Fibroblast of gingiva (primary cell): Measurements from ENCODE around the gene ADORA3.
"Not testable (repeated sequence)": the region's sequence is repeated elsewhere in the genome, so short reads cannot be mapped to it uniquely, and the experiment has no call there.

Source experiments
- DNase-seq: peaks from one replicate; pipeline ENCODE4 v3.0.0-alpha.2; 2011; ENCODE audit warnings: low read depth

Gene ADORA3

DNA sequence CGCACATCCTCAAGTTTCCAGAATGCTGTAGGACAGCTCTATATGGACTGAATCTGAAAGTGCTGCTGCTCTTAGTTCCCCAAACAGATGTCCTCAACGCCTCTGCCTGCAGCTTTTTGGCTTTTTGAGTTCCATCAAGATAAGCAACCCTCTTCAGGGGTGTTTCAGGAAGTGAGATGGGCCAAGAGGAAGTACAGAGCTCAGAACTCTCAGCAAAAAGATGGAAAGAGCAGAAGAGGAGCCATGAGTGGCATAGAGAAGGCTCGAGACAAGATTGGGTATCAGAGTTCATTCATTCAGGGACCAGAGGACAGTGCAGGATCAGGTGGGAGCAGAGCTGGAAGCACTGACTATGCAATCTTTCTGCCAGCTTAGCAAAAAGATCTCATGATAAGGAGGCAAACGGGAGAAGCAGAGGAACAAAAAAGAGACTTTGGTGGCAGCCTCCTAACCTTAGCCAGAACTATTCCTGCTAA lies at the start of gene ADORA3, which contains the start of gene TMIGD3:
TSS of gene ADORA3 (minus strand) at position 49 of the 476 bp plus-strand sequence. CDS start 279 bp downstream, outside the sequence.
TSS of gene TMIGD3 (minus strand) at position 49 of the 476 bp plus-strand sequence. CDS start 279 bp downstream, outside the sequence.
- DNase-seq, result no peak

- DNase-seq, result peak; percentile 14
Observed at GRCh38 chr1:111553196-111553595, 49.8 kb upstream of the ADORA3 start.

GRCh38 chr1:111552587-111552986 lies 49.2 kb upstream of the ADORA3 start:
- no peak for DNase-seq

GRCh38 chr1:111551623-111552411 lies 48.4 kb upstream of the ADORA3 start:
- DNase-seq, result no peak

- not testable (repeated sequence) for DNase-seq
Observed at GRCh38 chr1:111547786-111548185, 44.4 kb upstream of the ADORA3 start.

GRCh38 chr1:111542187-111542586 lies 38.8 kb upstream of the ADORA3 start:
- no peak for DNase-seq

DNA sequence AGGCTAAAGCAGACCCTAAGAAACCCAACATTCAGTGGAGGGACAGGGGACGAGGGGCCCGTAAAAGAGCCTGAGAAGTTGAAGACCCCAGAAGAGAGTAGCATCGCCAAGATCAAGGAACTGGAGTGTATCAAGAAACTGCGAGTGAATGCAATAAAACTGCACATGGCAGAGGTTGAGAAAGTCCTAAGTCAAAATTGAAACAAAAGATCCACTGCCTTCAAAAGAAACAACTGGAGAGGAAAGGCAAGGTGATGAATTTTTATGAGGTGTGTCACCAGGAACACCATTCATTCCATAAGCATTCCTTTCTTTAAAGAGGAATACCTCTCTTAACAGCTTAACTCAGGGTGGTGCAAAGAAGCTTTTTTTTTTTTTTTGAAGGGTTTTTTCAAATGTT lies 38.3 kb upstream of the ADORA3 start:
- DNase-seq, result no peak

GRCh38 chr1:111540928-111541327 lies 37.5 kb upstream of the ADORA3 start:
- DNase-seq, result no peak

- DNase-seq, result peak; percentile 68
Observed at GRCh38 chr1:111538343-111539025, 35.1 kb upstream of the ADORA3 start.

DNA sequence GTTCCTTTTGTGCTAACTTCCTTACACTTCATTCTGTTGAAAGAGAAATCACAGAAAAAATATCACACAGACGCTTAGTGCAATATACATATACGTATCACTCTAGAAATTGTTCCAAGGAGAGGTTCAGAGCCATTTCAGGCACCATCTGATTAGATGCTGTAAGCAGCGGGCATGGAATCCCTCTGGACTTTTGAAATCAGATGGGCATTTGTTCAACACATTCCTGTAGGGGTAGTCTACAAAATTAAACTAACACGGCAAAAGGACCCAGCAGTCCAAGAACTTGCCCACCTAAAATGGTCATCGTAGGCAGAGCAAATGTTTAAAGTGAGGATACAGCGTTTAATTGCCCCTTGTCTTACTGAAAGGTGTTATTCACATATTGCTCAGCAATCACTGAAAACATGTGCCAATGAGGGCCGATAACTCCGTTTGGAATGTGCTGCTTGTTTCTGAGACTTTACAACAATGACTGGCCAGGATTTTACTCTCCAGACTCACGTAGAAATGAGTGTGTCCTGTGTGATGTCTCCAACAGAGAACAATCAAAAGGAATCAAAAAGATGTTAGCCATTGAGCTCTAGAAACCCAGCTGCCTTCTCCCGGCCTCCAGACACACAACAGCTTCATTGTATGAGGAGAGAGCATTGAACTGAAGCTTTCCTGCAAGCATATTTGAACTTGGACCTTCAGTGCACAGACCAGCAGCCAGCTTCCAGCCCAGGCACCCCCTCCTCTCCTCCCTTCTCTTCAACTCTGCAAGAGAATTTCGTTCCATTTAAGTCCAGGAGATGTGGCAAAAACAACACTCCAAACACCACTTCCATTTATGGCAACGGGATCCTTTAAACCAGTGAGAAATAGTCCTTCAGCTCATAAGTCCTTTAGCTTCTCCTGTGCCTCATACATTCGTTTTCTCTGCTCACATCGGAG lies 32.1 kb upstream of the ADORA3 start:
- DNase-seq, result no peak

DNA sequence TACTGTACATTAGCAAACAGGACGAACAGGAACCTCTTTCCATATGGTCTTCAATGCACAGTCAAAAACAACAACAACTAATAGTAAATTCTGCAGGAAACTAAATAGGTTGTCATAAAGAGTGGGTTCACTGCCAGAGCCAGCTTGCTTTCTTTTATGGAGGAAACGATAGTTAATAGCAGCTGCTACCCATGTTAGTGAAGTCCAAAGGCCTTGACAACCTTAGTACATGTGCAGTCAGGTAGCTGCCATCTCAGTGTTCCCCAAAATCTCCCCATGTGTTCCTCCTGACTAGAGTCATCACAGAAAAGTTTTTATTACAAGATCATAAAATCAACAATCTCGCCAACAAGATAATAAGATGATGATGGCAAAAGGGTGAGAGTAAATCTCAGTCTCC lies 16.6 kb upstream of the ADORA3 start:
- DNase-seq, result no peak

GRCh38 chr1:111517469-111518225 lies 14.2 kb upstream of the ADORA3 start:
- no peak for DNase-seq

GRCh38 chr1:111516005-111516535 lies 12.6 kb upstream of the ADORA3 start:
- no peak for DNase-seq

DNA sequence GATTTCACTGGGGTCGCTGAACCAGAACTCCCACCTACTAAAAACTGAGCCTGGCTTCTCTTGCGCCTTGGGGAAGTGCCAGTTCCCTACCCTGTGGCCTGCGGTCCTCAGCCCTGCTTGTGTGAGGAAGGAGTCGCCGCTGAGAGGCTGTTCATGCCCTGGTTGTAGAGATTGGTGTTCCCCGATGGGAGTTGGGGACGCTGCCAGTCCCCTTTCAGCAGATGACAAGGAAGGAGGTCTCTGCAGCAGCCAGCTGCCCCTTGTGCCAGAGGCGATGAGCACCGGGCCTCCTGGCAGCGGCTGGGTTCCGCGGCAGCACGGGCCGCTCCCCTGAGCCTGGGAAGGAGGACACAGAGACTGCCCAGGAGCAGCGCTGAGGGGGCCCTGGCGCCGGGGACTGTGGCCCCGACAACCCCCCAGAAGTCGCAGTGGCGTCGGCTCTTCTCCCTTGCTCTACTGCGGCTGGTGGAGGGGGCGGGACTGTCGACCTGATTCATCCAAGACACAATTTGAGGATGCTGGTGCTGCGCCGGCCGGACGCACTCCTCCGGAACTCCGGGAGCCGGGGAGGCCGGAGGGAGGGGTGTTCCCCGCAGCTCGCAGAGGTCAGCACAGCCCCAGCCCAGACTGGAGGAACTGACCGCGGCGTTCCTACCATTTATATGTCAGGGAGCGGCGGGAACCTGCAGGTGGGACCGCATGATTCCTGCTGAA lies 12.0 kb upstream of the ADORA3 start:
- DNase-seq, result peak; percentile 14

- peak; percentile 15 for DNase-seq
Observed at GRCh38 chr1:111513410-111514020, 10.1 kb upstream of the ADORA3 start.

- no peak for DNase-seq
Observed at GRCh38 chr1:111512931-111513330, 9.5 kb upstream of the ADORA3 start.

DNA sequence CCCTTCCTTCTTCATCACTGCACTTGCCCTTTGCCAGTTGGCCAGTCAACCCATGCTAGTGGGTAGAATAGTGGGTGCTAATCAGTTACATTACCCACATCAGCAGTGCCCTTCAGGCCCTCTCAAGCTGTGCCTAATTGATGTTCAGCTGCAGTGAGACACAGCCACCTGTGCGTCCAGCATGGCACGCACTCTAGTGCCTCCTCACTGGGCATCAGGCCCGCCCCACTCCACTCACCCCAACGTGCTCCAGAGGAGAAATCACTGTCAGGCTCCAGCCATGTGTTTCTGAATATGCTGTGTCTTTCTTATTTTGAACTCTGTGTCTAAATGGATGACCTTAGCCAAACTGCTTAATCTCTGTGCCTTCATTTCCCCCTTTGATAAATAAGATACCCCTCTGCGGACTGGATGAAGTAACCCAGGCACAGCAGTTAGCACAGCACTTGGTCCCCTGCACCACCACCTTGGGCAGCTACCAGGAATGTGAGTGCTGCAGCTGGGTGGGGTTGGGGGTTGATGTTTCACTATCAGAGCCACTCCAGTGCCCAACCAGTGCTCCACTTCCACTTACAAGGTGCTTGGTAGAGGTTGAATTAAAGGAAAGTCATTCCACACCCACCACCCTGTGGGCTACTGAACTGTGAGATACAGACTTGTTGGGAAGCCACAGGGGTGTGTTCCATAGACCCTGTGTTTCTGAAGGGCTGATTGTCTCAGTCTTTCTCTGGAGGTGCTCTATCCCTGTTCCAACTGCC lies 8.9 kb upstream of the ADORA3 start:
- no peak for DNase-seq

GRCh38 chr1:111511370-111511769 lies 7.9 kb upstream of the ADORA3 start:
- DNase-seq, result no peak

GRCh38 chr1:111509997-111510375 lies 6.6 kb upstream of the ADORA3 start:
- no peak for DNase-seq
